Endothelial cell of umbilical vein (primary cell): ENCODE measurements around the gene DDOST. TPM values are rescaled to one million over a fixed set of nuclear protein-coding genes. Genes with fewer than 3 reads are reported as not detected.

Experiments
- BruUV-seq: library from RNA; stranded (reverse); fragments of 400-500 nt; replicated peaks from 2 replicates; lab custom pipeline; 2021; lab: Mats Ljungman, UMichigan
- CTCF ChIA-PET: fragments of 300-600, 350-600 bp; sonication (Branson Sonifier 250); formaldehyde crosslinking; loops from one replicate; lab custom pipeline; 2021; ENCODE audit warnings: antibody characterized with exemption, inconsistent platforms; lab: Charles Lee
- POLR2A ChIA-PET: fragments of 300-600, 350-600 bp; sonication (Branson Sonifier 250); formaldehyde crosslinking; loops from one replicate; lab custom pipeline; 2021; ENCODE audit warnings: antibody characterized with exemption, inconsistent platforms; lab: Charles Lee
- DNase-seq: peaks from one replicate; pipeline ENCODE4 v3.0.0-alpha.2; 2011; ENCODE audit warnings: low read depth, low spot score
- FAIRE-seq: peaks from 2 replicates; lab custom pipeline; 2011; peaks lifted over from hg19 to GRCh38; lab: Jason Lieb, UNC
- H2AFZ ChIP-seq: 2 replicates; pipeline ENCODE4 v1.6.0; 2012; ENCODE audit warnings: low read depth, low read length, control low read depth, inconsistent platforms
- H3K27ac ChIP-seq: 2 replicates; pipeline ENCODE4 v1.5.1; 2011; ENCODE audit warnings: low read depth, mild to moderate bottlenecking, control low read depth, low read length, moderate library complexity; ENCODE audit not compliant: insufficient read depth
- H3K27me3 ChIP-seq, 2 experiments: 2 replicates each; pipeline versions ENCODE4 v1.6.0 to v1.6.1; 2011; ENCODE audit warnings: low read length in 2 of 2, mixed read lengths in 1 of 2; ENCODE audit not compliant: control insufficient read depth in 2 of 2, insufficient read depth in 2 of 2
- H3K36me3 ChIP-seq, 2 experiments: 2 replicates in 1 of 2; 3 replicates in 1 of 2; pipeline ENCODE4 v1.5.1; 2011; ENCODE audit warnings: low read length in 2 of 2, mild to moderate bottlenecking in 1 of 2, moderate library complexity in 1 of 2; ENCODE audit not compliant: control insufficient read depth in 2 of 2, insufficient read depth in 2 of 2; ENCODE audit errors: extremely low read depth in 1 of 2
- H3K4me1 ChIP-seq: 3 replicates; pipeline ENCODE4 v1.5.1; 2011; ENCODE audit warnings: mild to moderate bottlenecking, low read length; ENCODE audit not compliant: control insufficient read depth, insufficient read depth; ENCODE audit errors: extremely low read depth
- H3K4me2 ChIP-seq: 2 replicates; pipeline ENCODE4 v1.6.1; 2011; ENCODE audit warnings: low read length, control low read depth, mixed read lengths; ENCODE audit not compliant: insufficient read depth
- H3K4me3 ChIP-seq, 3 experiments: fragments of 200-600 bp in 1 of 3; sonication (generic), shearing (Covaris generic) in 1 of 3; replicated peaks in 1 of 3; 2 replicates each; pipeline ENCODE4 v1.5.1; 2011 to 2016; ENCODE audit warnings: control low read depth in 3 of 3, low read length in 3 of 3, mild to moderate bottlenecking in 2 of 3, inconsistent platforms in 1 of 3, low read depth in 1 of 3, moderate library complexity in 1 of 3; ENCODE audit not compliant: insufficient read depth in 1 of 3
- H3K79me2 ChIP-seq: 2 replicates; pipeline ENCODE4 v1.6.0; 2012; ENCODE audit warnings: low read length, inconsistent platforms; ENCODE audit not compliant: control insufficient read depth, insufficient read depth
- H3K9ac ChIP-seq: replicated peaks from 2 replicates; pipeline ENCODE3; 2011; ENCODE audit warnings: low read length, control low read depth; ENCODE audit not compliant: insufficient read depth; ENCODE audit errors: extremely low read depth
- H3K9me1 ChIP-seq: replicated peaks from 3 replicates; pipeline ENCODE4 v1.6.0; 2011; ENCODE audit warnings: mild to moderate bottlenecking, low read length; ENCODE audit not compliant: control insufficient read depth, insufficient read depth; ENCODE audit errors: extremely low read depth
- H3K9me3 ChIP-seq: replicated peaks from 2 replicates; pipeline ENCODE4 v1.5.1; 2012; ENCODE audit warnings: low read length, inconsistent platforms; ENCODE audit not compliant: control insufficient read depth, insufficient read depth
- H4K20me1 ChIP-seq: replicated peaks from 2 replicates; pipeline ENCODE3; 2011; ENCODE audit warnings: mild to moderate bottlenecking, low read length; ENCODE audit not compliant: control insufficient read depth, insufficient read depth; ENCODE audit errors: extremely low read depth
- EZH2 ChIP-seq: IDR thresholded peaks from 2 replicates; pipeline ENCODE4 v1.6.1; 2012; ENCODE audit warnings: borderline replicate concordance, low read depth, mild to moderate bottlenecking, moderate library complexity, low read length, inconsistent platforms; ENCODE audit not compliant: severe bottlenecking
- FOS ChIP-seq: IDR thresholded peaks from 2 replicates; pipeline ENCODE4 v1.6.1; 2011; ENCODE audit warnings: mild to moderate bottlenecking, low read length, moderate library complexity, borderline replicate concordance; ENCODE audit not compliant: insufficient read depth
- GATA2 ChIP-seq: IDR thresholded peaks from 2 replicates; pipeline ENCODE4 v1.7.0; 2011; ENCODE audit warnings: low read depth, mild to moderate bottlenecking, moderate library complexity, mixed read lengths, low read length; ENCODE audit not compliant: insufficient read length, insufficient read depth
- JUN ChIP-seq: IDR thresholded peaks from 2 replicates; pipeline ENCODE4 v1.6.1; 2011; ENCODE audit warnings: borderline replicate concordance, low read depth; ENCODE audit not compliant: insufficient read length, insufficient read depth
- MAX ChIP-seq: IDR thresholded peaks from 2 replicates; pipeline ENCODE4 v1.6.1; 2011; ENCODE audit not compliant: insufficient read depth, insufficient read length
- MYC ChIP-seq: IDR thresholded peaks from one replicate; pipeline ENCODE4 v1.6.1; 2011; ENCODE audit warnings: mild to moderate bottlenecking, low read depth, low read length
- POLR2A ChIP-seq: IDR thresholded peaks from 2 replicates; pipeline ENCODE4 v1.6.1; 2012; ENCODE audit warnings: low read depth, mild to moderate bottlenecking, control low read depth, low read length
- POLR2AphosphoS5 ChIP-seq: IDR thresholded peaks from 2 replicates; pipeline ENCODE4 v1.6.1; 2012; ENCODE audit warnings: low read depth, mild to moderate bottlenecking, control low read depth, low read length, moderate library complexity; ENCODE audit not compliant: insufficient read depth
- dilution Hi-C: fragments of 300-500 bp; cut with MboI; formaldehyde crosslinking; loops from one replicate; pipeline ENCODE4 v1.15.0; 2019; ENCODE audit warnings: low sequenced_read_pairs; ENCODE audit not compliant: extremely low pct_ligation_motif_present
- intact Hi-C: fragments of 100-400 bp; cut with micrococcal nuclease; formaldehyde crosslinking; loops from one replicate; pipeline ENCODE4 v1.10.0; 2022
- polyA plus RNA-seq, 4 experiments: library from polyadenylated mRNA; depleted of rRNA in 3 of 4; stranded (reverse) in 3 of 4; unstranded in 1 of 4; fragments of >200 nt; gene quantifications; 2 replicates each; pipeline versions ENCODE4 v1.2.1 to v1.2.3, GENCODE V29; 2011 to 2012; ENCODE audit warnings: missing spikeins in 1 of 4
- total RNA-seq: library from RNA; stranded (reverse); gene quantifications from 2 replicates; pipeline ENCODE4 v1.2.3, GENCODE V29; 2021
- TF ChIP-seq, protein P1 (sequence below), 2 donors: IDR thresholded peaks; 1 replicate in 1 of 2; 2 replicates in 1 of 2; pipeline ENCODE4 v1.5.1; 2011; ENCODE audit warnings: low read length in 2 of 2, mild to moderate bottlenecking in 2 of 2, moderate library complexity in 2 of 2, control low read depth in 1 of 2, inconsistent platforms in 1 of 2, low read depth in 1 of 2; ENCODE audit not compliant: insufficient read depth in 1 of 2; ENCODE audit errors: extremely low read depth in 1 of 2

DDOST gene
- total and polyA plus RNA-seq, 2 donors (not counting 3 experiments of a cell fraction or from before 2014, with no cell fraction given) = 319 to 533 TPM

DNA sequence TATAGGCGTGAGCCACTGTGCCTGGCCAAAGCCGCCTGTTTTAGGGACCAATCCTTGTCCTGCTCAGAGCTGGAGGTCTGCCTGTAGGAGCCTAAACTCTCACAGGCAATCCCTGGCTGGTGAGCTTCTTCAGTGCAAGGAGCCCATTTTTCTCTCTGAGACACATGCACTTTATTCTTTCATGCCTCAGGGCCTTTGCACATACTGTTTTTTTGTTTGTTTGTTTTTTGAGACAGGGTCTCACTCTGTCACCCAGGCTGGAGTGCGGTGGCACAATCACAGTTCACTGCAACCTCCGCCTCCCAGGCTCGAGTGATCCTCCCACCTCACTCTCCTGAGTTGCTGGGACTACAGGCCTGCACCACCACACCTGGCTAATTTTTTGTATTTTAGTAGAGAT, 49.5 kb downstream of the DDOST start:
- TF ChIP-seq JUN (no peak), POLR2A (no peak), EZH2 (no peak), FOS (no peak), GATA2 (no peak), MYC (no peak), MAX (no peak), POLR2AphosphoS5 (no peak)
- TF ChIP-seq, protein P1, sequence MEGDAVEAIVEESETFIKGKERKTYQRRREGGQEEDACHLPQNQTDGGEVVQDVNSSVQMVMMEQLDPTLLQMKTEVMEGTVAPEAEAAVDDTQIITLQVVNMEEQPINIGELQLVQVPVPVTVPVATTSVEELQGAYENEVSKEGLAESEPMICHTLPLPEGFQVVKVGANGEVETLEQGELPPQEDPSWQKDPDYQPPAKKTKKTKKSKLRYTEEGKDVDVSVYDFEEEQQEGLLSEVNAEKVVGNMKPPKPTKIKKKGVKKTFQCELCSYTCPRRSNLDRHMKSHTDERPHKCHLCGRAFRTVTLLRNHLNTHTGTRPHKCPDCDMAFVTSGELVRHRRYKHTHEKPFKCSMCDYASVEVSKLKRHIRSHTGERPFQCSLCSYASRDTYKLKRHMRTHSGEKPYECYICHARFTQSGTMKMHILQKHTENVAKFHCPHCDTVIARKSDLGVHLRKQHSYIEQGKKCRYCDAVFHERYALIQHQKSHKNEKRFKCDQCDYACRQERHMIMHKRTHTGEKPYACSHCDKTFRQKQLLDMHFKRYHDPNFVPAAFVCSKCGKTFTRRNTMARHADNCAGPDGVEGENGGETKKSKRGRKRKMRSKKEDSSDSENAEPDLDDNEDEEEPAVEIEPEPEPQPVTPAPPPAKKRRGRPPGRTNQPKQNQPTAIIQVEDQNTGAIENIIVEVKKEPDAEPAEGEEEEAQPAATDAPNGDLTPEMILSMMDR (IDR thresholded peaks at IDR 0.05; ENCODE audit: extremely low read depth in 1 of 2, insufficient read depth in 1 of 2, low read depth in 1 of 2, low read length in 2 of 2) = no peak
- dilution Hi-C loops (no loop called here), intact Hi-C loops (no loop called here)
- Histone ChIP-seq H3K9me1 (no peaks in the 10 kb centered on the region), H3K79me2 (no peaks in the 10 kb centered on the region), H4K20me1 (no peaks in the 10 kb centered on the region), H3K9me3 (no peaks in the 10 kb centered on the region), H3K27me3 (peaks cover 0 to 2% of the 10 kb centered on the region in 2 experiments), H3K4me3 (no peak overlapping the region), H3K27ac (no peak overlapping the region), H3K4me2 (no peak overlapping the region), H3K4me1 (no peaks in the 10 kb centered on the region), H3K36me3 (no peaks in the 10 kb centered on the region), H2AFZ (no peak overlapping the region), H3K9ac (no peak overlapping the region)
- POLR2A ChIA-PET = interaction anchor here (0.7 kb wide), 1 partner anchor 14 kb away, joined by 4 read pairs; no protein-coding TSS in a partner anchor
- CTCF ChIA-PET = interaction anchor here (1.2 kb wide), 1 partner anchor 37 kb away, joined by 4 read pairs; no protein-coding TSS in a partner anchor
- DNase-seq (no peak), FAIRE-seq (no peak)
- BruUV-seq = no TSS peak
